Erythroblast (primary cell): ENCODE measurements around the gene CAPN10.

Experiments used
- GATA1 ChIP-seq: IDR thresholded peaks from 2 replicates; pipeline ENCODE4 v1.6.1; 2011; ENCODE audit warnings: low read depth, mild to moderate bottlenecking, control low read depth, low read length, moderate library complexity
- POLR2A ChIP-seq: IDR thresholded peaks from 2 replicates; pipeline ENCODE4 v1.6.1; 2011; ENCODE audit warnings: mild to moderate bottlenecking, low read length

DNA sequence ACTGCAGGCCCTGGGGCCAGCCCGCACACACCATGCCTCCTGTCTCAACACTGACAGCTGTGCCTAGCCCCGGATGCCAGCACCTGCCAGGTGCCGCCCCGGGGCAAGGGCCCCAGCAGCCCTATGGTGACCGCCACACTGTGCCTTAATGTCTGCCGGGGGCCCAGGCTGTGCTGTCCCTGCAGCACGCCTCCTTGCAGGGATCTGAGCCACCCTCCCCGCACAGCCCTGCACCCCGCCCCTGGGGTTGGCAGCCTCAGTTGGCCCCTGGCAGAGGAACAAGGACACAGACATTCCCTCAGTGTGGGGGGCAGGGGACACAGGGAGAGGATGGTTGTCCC is 8.5 kb upstream of the CAPN10 start:
- TF ChIP-seq POLR2A (no peak), GATA1 (no peak)
